ENCODE results near the gene CDH12.
A peak's percentile ranks its signal among the peaks of the same experiment; 100 is the strongest.

The CDH12 gene

DNA sequence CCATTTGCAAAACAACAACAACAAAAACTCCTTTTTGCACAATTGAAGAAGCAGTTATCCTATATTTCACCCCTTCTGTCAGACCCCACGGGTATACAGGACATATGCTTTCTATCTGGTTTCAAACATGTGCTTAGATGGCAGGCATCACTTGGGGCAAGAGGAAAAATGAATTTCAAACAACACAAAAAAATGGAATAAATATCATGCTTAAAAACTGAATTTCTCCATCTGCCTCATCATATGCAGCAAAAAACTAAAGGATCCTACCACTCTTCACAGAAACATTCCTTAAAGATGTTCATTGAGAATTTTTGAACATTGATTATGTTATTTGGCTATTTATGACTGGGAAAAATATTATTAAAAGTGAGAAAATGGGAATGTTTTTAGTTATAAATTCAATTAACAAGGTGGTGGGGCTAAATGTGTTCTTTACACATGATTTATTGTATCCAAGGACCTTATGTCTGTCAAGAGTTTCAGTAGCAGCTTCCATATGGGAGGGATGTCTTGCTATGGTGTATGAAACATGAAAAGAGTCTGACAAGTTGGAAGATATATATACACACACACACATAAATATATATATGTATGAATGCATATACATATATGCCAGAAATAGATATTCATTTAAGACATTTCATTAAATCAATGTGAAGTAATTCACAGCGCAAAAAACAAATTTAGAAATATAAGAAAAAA is 358.0 kb downstream of the CDH12 start:
- H3K9me3 ChIP-seq (ENCODE audit: control insufficient read depth, insufficient read depth, low read length) = no peaks in the 10 kb centered on the region
- H3K27ac ChIP-seq (ENCODE audit: low read length) = no peak overlapping the region
- H3K4me1 ChIP-seq (ENCODE audit: control insufficient read depth, insufficient read depth, low read length) = no peaks in the 10 kb centered on the region
- no peaks in the 10 kb centered on the region for H3K27me3 ChIP-seq (ENCODE audit: control insufficient read depth, insufficient read depth, low read length)
- H3K4me3 ChIP-seq (ENCODE audit: low read length) = no peak overlapping the region
- no peaks in the 10 kb centered on the region for H3K36me3 ChIP-seq (ENCODE audit: control insufficient read depth, insufficient read depth, low read length)
- DNase-seq (ENCODE audit: low read depth, low spot score) = no peak
- no CpG with 5 or more reads among the region's 2 CpGs for WGBS (ENCODE audit: insufficient coverage, insufficient read length)

DNA sequence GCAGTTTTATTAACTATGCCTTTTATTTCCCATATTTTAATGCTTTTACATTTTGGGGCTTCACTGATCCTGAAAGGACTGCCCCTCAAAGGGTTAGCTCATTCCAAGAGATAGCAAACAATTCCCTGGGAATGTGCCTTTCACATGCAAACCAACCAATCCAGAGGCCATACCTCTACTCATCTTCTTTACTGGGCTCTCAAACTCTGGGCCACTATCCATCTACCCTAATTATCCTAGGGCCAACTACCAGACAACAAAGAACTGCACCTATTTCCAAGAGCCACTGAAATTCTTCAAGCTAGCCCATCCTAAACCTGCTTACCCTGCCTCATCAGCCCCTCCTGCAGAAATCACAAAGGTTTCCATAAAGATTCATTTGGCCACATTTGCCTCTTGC is 364.7 kb downstream of the CDH12 start:
- Histone ChIP-seq H3K4me1 (ENCODE audit: control insufficient read depth, insufficient read depth, low read length) (peaks cover 2% of the 10 kb centered on the region; the same call in 1 of the 2 replicates), H3K9me3 (ENCODE audit: control insufficient read depth, insufficient read depth, low read length) (no peaks in the 10 kb centered on the region), H3K27ac (ENCODE audit: low read length) (no peak overlapping the region), H3K27me3 (ENCODE audit: control insufficient read depth, insufficient read depth, low read length) (no peaks in the 10 kb centered on the region), H3K36me3 (ENCODE audit: control insufficient read depth, insufficient read depth, low read length) (no peaks in the 10 kb centered on the region), H3K4me3 (ENCODE audit: low read length) (no peak overlapping the region)
- DNase-seq (ENCODE audit: low read depth, low spot score) = peak; percentile 11

DNA sequence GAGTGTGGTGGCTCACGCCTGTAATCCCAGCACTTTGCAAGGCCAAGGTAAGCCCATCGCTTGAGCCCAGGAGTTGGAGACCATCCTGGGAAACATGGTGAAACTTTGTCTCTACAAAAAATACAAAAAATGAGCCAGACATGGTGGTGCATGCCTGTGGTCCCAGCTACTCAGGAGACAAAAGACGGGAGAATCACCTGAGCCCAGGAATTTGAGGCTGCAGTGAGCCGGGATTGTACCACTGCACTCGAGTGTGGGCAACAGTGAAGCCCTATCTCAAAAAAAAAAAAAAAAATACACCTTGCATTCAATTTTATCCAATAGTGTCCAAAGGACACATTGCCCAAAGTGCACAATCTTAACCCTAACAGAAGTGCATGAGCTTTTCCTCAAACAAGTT is 372.8 kb downstream of the CDH12 start:
- no CpG with 5 or more reads among the region's 5 CpGs for WGBS (ENCODE audit: insufficient coverage, insufficient read length)
- Histone ChIP-seq H3K9me3 (ENCODE audit: control insufficient read depth, insufficient read depth, low read length) (no peaks in the 10 kb centered on the region), H3K27ac (ENCODE audit: low read length) (no peak overlapping the region), H3K4me1 (ENCODE audit: control insufficient read depth, insufficient read depth, low read length) (no peaks in the 10 kb centered on the region), H3K27me3 (ENCODE audit: control insufficient read depth, insufficient read depth, low read length) (no peaks in the 10 kb centered on the region), H3K4me3 (ENCODE audit: low read length) (no peak overlapping the region), H3K36me3 (ENCODE audit: control insufficient read depth, insufficient read depth, low read length) (no peaks in the 10 kb centered on the region)
- DNase-seq (ENCODE audit: low read depth, low spot score) = no peak

DNA sequence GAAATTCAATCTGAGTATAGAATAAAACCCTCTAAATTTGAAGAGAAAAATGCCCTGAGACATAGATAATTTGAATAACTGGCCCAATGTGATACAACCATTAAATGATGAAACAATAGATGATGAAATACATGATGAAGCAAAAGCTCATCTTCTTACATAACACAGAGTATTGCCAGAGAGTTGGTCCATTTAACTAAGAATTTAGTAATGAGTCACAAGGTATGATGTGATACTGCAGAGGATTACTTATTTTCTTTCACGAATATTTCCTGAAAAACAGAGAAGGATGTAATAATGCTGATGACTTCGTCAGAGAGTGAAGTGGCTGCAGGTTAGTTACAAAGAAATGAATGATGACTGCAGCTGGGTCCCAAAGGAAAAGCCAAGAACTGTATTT is 379.3 kb downstream of the CDH12 start:
- H3K27ac ChIP-seq (ENCODE audit: low read length) = no peak overlapping the region
- H3K9me3 ChIP-seq (ENCODE audit: control insufficient read depth, insufficient read depth, low read length) = no peaks in the 10 kb centered on the region
- H3K4me3 ChIP-seq (ENCODE audit: low read length) = no peak overlapping the region
- H3K27me3 ChIP-seq (ENCODE audit: control insufficient read depth, insufficient read depth, low read length) = no peaks in the 10 kb centered on the region
- H3K4me1 ChIP-seq (ENCODE audit: control insufficient read depth, insufficient read depth, low read length) = no peaks in the 10 kb centered on the region
- WGBS (ENCODE audit: insufficient coverage, insufficient read length) = no CpG with 5 or more reads among the region's 2 CpGs
- DNase-seq (ENCODE audit: low read depth, low spot score) = no peak
- no peaks in the 10 kb centered on the region for H3K36me3 ChIP-seq (ENCODE audit: control insufficient read depth, insufficient read depth, low read length)

DNA sequence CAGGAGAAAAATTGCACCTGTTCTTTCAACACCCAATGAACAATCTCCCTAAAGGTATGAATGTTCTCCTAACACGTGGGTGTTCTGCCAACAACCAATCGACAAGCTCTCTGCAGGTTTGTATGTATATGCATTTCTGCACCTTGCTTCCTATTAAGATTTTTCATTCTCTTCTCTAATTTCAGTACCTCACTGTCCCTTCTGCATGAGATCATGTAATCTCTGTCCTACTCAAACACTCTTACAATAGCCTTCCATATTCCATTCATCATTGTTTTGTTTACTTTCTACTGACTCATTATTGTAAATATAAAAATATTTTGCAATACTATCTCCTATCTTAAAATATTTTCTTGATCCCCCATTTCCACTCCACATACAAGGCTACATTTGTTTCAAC is 382.0 kb downstream of the CDH12 start:
- no peaks in the 10 kb centered on the region for H3K9me3 ChIP-seq (ENCODE audit: control insufficient read depth, insufficient read depth, low read length)
- no CpG with 5 or more reads among the region's 2 CpGs for WGBS (ENCODE audit: insufficient coverage, insufficient read length)
- no peaks in the 10 kb centered on the region for H3K27me3 ChIP-seq (ENCODE audit: control insufficient read depth, insufficient read depth, low read length)
- no peaks in the 10 kb centered on the region for H3K36me3 ChIP-seq (ENCODE audit: control insufficient read depth, insufficient read depth, low read length)
- H3K4me3 ChIP-seq (ENCODE audit: low read length) = no peak overlapping the region
- no peak overlapping the region for H3K27ac ChIP-seq (ENCODE audit: low read length)
- DNase-seq (ENCODE audit: low read depth, low spot score) = no peak
- no peaks in the 10 kb centered on the region for H3K4me1 ChIP-seq (ENCODE audit: control insufficient read depth, insufficient read depth, low read length)

DNA sequence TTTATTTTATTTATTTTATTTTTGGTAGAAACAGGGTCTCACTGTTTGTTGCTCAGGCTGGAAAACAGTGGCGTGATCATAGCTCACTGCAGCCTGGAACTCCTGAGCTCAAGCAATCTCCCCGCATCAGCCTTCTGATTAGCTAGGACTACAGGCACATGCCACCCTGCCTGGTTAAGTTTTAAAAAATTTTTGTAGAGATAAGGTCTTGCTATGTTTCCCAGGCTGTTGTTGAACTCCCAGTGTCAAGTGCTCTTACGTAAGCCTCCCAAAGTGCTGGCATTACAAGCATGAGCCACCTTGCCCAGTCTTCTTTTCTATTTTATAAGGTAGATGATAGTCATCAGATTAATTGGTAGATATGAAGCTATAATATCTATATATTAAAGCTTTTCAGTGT is 382.7 kb downstream of the CDH12 start:
- H3K4me3 ChIP-seq (ENCODE audit: low read length) = no peak overlapping the region
- no peak for DNase-seq (ENCODE audit: low read depth, low spot score)
- H3K27ac ChIP-seq (ENCODE audit: low read length) = no peak overlapping the region
- WGBS (ENCODE audit: insufficient coverage, insufficient read length) = no CpG with 5 or more reads among the region's 3 CpGs
- no peaks in the 10 kb centered on the region for H3K36me3 ChIP-seq (ENCODE audit: control insufficient read depth, insufficient read depth, low read length)
- no peaks in the 10 kb centered on the region for H3K27me3 ChIP-seq (ENCODE audit: control insufficient read depth, insufficient read depth, low read length)
- H3K4me1 ChIP-seq (ENCODE audit: control insufficient read depth, insufficient read depth, low read length) = no peaks in the 10 kb centered on the region
- no peaks in the 10 kb centered on the region for H3K9me3 ChIP-seq (ENCODE audit: control insufficient read depth, insufficient read depth, low read length)

DNA sequence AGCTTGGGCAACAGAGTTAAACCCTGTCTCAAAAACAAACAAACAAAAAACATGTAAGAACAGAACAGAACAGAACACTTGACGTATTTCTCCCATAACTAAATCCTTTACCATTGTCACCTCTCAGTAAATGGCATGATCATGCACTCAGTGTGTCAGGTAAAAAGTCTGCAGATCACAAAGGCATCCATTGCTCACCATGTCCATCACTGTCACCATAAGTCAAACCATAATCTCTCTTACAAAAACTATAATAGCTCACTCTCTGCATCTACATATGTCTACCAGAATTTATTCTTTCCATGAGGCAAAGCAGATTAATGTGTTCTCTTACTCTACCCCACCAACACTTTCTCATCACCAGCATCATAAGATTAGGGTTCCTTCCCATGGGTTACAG is 387.5 kb downstream of the CDH12 start:
- H3K4me1 ChIP-seq (ENCODE audit: control insufficient read depth, insufficient read depth, low read length) = no peaks in the 10 kb centered on the region
- H3K9me3 ChIP-seq (ENCODE audit: control insufficient read depth, insufficient read depth, low read length) = no peaks in the 10 kb centered on the region
- no peaks in the 10 kb centered on the region for H3K36me3 ChIP-seq (ENCODE audit: control insufficient read depth, insufficient read depth, low read length)
- WGBS (ENCODE audit: insufficient coverage, insufficient read length) = no CpG with 5 or more reads among the region's 1 CpG
- no peak overlapping the region for H3K4me3 ChIP-seq (ENCODE audit: low read length)
- no peaks in the 10 kb centered on the region for H3K27me3 ChIP-seq (ENCODE audit: control insufficient read depth, insufficient read depth, low read length)
- no peak for DNase-seq (ENCODE audit: low read depth, low spot score)
- no peak overlapping the region for H3K27ac ChIP-seq (ENCODE audit: low read length)

DNA sequence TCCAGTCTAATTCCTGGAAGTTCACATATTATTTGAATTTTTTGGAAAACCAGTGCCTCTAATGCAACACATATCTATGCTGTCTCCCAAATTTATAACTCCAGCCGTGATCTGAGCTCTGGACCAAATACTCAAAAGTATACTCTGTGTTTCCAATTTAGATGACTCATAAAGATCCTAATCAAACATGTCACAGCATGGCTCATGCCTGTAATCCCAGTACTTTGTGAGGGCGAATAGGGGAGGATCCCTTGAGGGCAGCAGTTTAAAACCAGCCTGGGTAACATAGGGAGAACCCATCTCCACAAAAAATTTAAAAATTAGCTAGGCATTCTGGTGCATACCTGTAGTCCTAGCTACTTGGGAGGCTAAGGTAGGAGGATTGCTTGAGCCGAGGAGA is 388.0 kb downstream of the CDH12 start:
- H3K4me1 ChIP-seq (ENCODE audit: control insufficient read depth, insufficient read depth, low read length) = no peaks in the 10 kb centered on the region
- DNase-seq (ENCODE audit: low read depth, low spot score) = no peak
- no peak overlapping the region for H3K4me3 ChIP-seq (ENCODE audit: low read length)
- no peaks in the 10 kb centered on the region for H3K9me3 ChIP-seq (ENCODE audit: control insufficient read depth, insufficient read depth, low read length)
- WGBS (ENCODE audit: insufficient coverage, insufficient read length) = no CpG with 5 or more reads among the region's 3 CpGs
- no peak overlapping the region for H3K27ac ChIP-seq (ENCODE audit: low read length)
- no peaks in the 10 kb centered on the region for H3K36me3 ChIP-seq (ENCODE audit: control insufficient read depth, insufficient read depth, low read length)
- H3K27me3 ChIP-seq (ENCODE audit: control insufficient read depth, insufficient read depth, low read length) = no peaks in the 10 kb centered on the region

DNA sequence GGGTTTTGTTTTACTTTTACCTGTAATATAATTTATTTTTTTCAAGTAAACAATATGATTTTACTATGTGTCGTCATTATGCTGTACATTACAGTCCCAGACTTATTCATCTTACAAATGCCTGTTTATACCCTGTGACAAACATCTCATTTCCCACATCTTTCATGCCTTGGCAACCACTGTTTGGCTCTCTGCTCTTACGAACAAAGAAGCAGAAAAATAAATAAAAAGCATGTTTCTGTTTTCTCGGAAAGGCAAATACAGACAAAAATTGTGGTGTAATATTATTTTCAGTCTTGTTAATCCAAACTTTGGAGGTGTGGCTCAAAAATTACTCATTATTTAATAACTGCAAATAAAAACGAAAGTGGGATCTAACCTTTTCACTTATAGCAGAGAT is 393.0 kb downstream of the CDH12 start:
- no peaks in the 10 kb centered on the region for H3K9me3 ChIP-seq (ENCODE audit: control insufficient read depth, insufficient read depth, low read length)
- no peaks in the 10 kb centered on the region for H3K36me3 ChIP-seq (ENCODE audit: control insufficient read depth, insufficient read depth, low read length)
- H3K4me1 ChIP-seq (ENCODE audit: control insufficient read depth, insufficient read depth, low read length) = no peaks in the 10 kb centered on the region
- WGBS (ENCODE audit: insufficient coverage, insufficient read length) = no CpG with 5 or more reads among the region's 4 CpGs
- H3K4me3 ChIP-seq (ENCODE audit: low read length) = no peak overlapping the region
- H3K27me3 ChIP-seq (ENCODE audit: control insufficient read depth, insufficient read depth, low read length) = no peaks in the 10 kb centered on the region
- no peak overlapping the region for H3K27ac ChIP-seq (ENCODE audit: low read length)
- no peak for DNase-seq (ENCODE audit: low read depth, low spot score)

DNA sequence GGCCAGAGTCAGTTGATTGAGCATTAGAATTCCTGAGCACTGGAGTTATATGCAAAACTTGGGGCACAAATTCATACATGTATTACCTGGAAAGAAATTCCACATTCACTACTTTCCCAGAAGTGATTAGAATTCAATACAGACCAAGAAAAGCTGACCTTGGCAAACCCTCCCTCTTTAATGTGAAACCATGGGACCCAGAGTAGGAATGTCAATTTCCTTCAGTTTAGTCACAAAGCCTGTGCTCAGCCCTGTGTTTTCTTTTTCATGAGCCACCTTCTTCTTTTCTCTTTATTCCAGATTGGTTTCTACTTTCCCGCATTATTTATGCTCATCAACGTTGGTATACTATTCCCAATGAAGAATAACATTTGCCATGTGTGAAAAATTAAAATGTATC is 420.2 kb downstream of the CDH12 start:
- no CpG with 5 or more reads among the region's 2 CpGs for WGBS (ENCODE audit: insufficient coverage, insufficient read length)
- no peak overlapping the region for H3K4me3 ChIP-seq (ENCODE audit: low read length)
- H3K4me1 ChIP-seq (ENCODE audit: control insufficient read depth, insufficient read depth, low read length) = no peaks in the 10 kb centered on the region
- DNase-seq (ENCODE audit: low read depth, low spot score) = no peak
- no peaks in the 10 kb centered on the region for H3K9me3 ChIP-seq (ENCODE audit: control insufficient read depth, insufficient read depth, low read length)
- no peaks in the 10 kb centered on the region for H3K27me3 ChIP-seq (ENCODE audit: control insufficient read depth, insufficient read depth, low read length)
- no peak overlapping the region for H3K27ac ChIP-seq (ENCODE audit: low read length)
- no peaks in the 10 kb centered on the region for H3K36me3 ChIP-seq (ENCODE audit: control insufficient read depth, insufficient read depth, low read length)

DNA sequence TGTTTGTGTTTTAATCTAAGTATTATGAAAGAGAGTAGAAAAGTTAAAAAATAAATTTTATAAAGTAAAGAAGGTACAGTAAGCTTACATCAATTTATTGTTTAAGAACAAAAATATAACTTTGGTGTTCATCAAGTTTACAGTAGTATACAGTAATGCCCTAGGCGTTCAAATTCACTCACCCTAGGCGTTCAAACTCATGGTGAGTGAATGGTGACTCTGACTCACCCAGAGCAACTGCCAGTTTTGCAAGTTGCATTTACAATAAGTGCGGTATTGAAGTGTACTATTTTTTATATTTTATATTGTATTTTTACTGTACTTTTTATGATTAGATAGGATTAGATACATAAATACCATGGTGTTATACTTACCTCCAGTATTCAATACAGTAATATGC is 421.3 kb downstream of the CDH12 start:
- DNase-seq (ENCODE audit: low read depth, low spot score) = no peak
- Histone ChIP-seq H3K4me3 (ENCODE audit: low read length) (no peak overlapping the region), H3K27me3 (ENCODE audit: control insufficient read depth, insufficient read depth, low read length) (no peaks in the 10 kb centered on the region), H3K36me3 (ENCODE audit: control insufficient read depth, insufficient read depth, low read length) (no peaks in the 10 kb centered on the region), H3K9me3 (ENCODE audit: control insufficient read depth, insufficient read depth, low read length) (no peaks in the 10 kb centered on the region), H3K27ac (ENCODE audit: low read length) (no peak overlapping the region), H3K4me1 (ENCODE audit: control insufficient read depth, insufficient read depth, low read length) (no peaks in the 10 kb centered on the region)
- WGBS (ENCODE audit: insufficient coverage, insufficient read length) = no CpG with 5 or more reads among the region's 3 CpGs

Measured in iPS DF 6.9 (cell line).